Mucosa of descending colon (tissue), 3 donors: ENCODE measurements around the gene SPATS2L. TPM values are rescaled to one million over a fixed set of nuclear protein-coding genes. Genes with fewer than 3 reads are reported as not detected.

Experiments used
- ATAC-seq: fragments of 200-7000 bp; cut with Tn5 transposase; one replicate; pipeline ENCODE4 v1.9.1; 2020; ENCODE audit warnings: mild to moderate bottlenecking, moderate library complexity
- DNase-seq, 3 donors: peaks; one replicate each; pipeline ENCODE4 v3.0.0-alpha.2; 2020
- H3K36me3 ChIP-seq: fragments of 200-600 bp; one replicate; pipeline ENCODE4 v1.8.0; 2021; ENCODE audit warnings: low read depth, mild to moderate bottlenecking
- H3K4me1 ChIP-seq: fragments of 200-600 bp; one replicate; pipeline ENCODE4 v1.8.0; 2021; ENCODE audit warnings: low read depth, mild to moderate bottlenecking
- H3K4me3 ChIP-seq: fragments of 200-600 bp; one replicate; pipeline ENCODE4 v1.8.0; 2021; ENCODE audit warnings: mild to moderate bottlenecking
- H3K9me3 ChIP-seq: fragments of 200-600 bp; one replicate; pipeline ENCODE4 v1.8.0; 2021; ENCODE audit warnings: mild to moderate bottlenecking
- CTCF ChIP-seq: fragments of 200-600 bp; IDR thresholded peaks from one replicate; pipeline ENCODE4 v1.8.0; 2022; ENCODE audit warnings: antibody characterized with exemption, mild to moderate bottlenecking
- intact Hi-C, 2 donors: fragments of 100-400 bp; cut with DNase I in 1 of 2; cut with micrococcal nuclease in 1 of 2; formaldehyde crosslinking; loops; one replicate each; pipeline versions ENCODE4 v1.11.0 to v1.11.1; 2022; cut with DNase I, micrococcal nuclease
- total RNA-seq, 3 donors: library from RNA; stranded (reverse); fragmentation: NEBNext Ultra II Directional in 2 of 3; extraction: Animal tissue kit (Norgen Biotek cat#: 25700) in 2 of 3; gene quantifications; one replicate each; pipeline versions ENCODE4 v1.2.1 to v1.2.4, GENCODE V29; 2021 to 2023
- donor health status: DM: no; HTN: no; CAD: no; lungs with moderate emphysema.
- donor health status: DM: no; HTN: no; CAD: no.
- donor health status: DM: no; HTN: yes; CAD: no.

SPATS2L gene
- total RNA-seq, 3 donors from 2014 or later = 160 to 238 (median 232) TPM

DNA sequence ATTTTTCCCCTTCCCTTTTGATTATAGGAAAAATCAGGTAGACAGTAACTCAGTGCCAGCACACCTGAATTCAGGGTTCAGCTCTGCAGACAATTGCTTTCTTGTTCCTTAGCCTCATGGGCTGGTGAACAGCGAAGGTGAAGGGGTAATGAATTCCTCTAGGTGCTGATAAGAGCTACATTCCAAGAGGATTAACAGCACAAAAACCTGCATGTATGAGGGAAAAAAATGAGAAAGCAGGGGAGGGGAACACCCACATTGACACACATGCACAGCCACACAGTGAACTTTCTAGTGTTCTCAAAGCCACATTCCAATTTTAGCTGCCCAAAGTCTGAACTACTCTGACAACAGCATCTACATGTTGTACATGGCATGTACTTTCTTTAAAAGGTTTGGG is 46.1 kb downstream of the SPATS2L start:
- no peaks in the 10 kb centered on the region for H3K9me3 ChIP-seq
- DNase-seq (no peak), ATAC-seq (no peak)
- TF ChIP-seq CTCF = no peak
- H3K4me3 ChIP-seq = no peak overlapping the region
- intact Hi-C loops = no loop called here
- H3K4me1 ChIP-seq = peaks cover 4% of the 10 kb centered on the region
- H3K36me3 ChIP-seq = no peaks in the 10 kb centered on the region

DNA sequence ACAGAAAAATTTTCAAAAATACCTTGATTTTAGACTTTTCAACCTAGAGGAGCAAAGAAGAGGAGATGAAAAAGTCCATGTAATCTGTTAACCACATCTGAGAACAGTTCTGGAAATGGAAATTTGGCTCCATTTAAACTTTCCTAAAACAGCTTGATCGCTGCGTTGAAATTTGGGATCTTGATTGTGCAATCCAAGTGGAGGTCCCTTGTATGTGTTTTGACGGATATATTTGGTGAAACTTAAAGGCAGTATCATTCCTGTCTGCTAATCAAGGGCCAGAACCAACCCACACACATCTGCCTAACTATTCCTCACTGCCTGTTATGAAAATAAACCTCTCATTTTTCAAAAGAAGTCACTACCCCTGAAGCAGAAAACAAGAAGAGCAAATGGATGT is 46.6 kb downstream of the SPATS2L start:
- intact Hi-C loops = no loop called here
- no peak overlapping the region for H3K4me3 ChIP-seq
- no peaks in the 10 kb centered on the region for H3K9me3 ChIP-seq
- no peaks in the 10 kb centered on the region for H3K36me3 ChIP-seq
- DNase-seq (no peak), ATAC-seq (no peak)
- H3K4me1 ChIP-seq = peaks cover 4% of the 10 kb centered on the region
- TF ChIP-seq CTCF = no peak

- H3K4me1 ChIP-seq = peaks cover 4% of the 10 kb centered on the region
- no peaks in the 10 kb centered on the region for H3K9me3 ChIP-seq
- intact Hi-C loops = no loop called here
- no peaks in the 10 kb centered on the region for H3K36me3 ChIP-seq
- no peak overlapping the region for H3K4me3 ChIP-seq
- ATAC-seq (no peak), DNase-seq (no peak)
- TF ChIP-seq CTCF = no peak
These were observed 47.4 kb downstream of the SPATS2L start for GRCh38 chr2:200353874-200354273.

GRCh38 chr2:200354833-200355751 is 48.6 kb downstream of the SPATS2L start:
- Histone ChIP-seq H3K9me3 (no peaks in the 10 kb centered on the region), H3K4me3 (no peak overlapping the region), H3K4me1 (peaks cover 4% of the 10 kb centered on the region), H3K36me3 (no peaks in the 10 kb centered on the region)
- TF ChIP-seq CTCF = no peak
- peak in 1 of 3 donors; percentile 28 for DNase-seq
- peak; percentile 74 for ATAC-seq
- intact Hi-C loops = no loop called here

DNA sequence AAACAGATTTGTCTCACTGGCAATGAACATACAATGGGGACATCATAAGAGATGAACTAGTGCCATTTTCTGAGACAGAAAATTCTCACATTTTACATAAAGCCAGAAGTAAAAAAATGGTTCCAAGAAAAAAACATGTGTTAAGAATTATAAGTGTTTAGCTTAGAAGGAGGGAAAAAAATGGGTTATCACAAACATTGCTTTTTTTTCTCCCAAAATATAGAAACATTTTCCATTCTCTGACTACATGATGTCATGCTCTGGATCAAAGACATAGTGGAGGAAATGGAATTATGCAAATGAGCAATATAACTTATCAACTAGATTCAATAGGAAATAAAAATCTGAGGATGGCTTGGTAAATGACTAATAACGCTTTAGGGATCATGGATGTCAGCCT is 49.8 kb downstream of the SPATS2L start:
- ATAC-seq (no peak), DNase-seq (no peak)
- intact Hi-C loops = no loop called here
- no peaks in the 10 kb centered on the region for H3K9me3 ChIP-seq
- H3K4me1 ChIP-seq = peaks cover 4% of the 10 kb centered on the region
- no peak for TF ChIP-seq CTCF
- H3K4me3 ChIP-seq = no peak overlapping the region
- no peaks in the 10 kb centered on the region for H3K36me3 ChIP-seq
